H9 (cell line): ENCODE results near the gene OR10P1. TPM values are rescaled to one million over a fixed set of nuclear protein-coding genes. Genes with fewer than 3 reads are reported as not detected.

Experiments used
- DNase-seq: peaks from one replicate; pipeline ENCODE4 v3.0.0-alpha.2; 2017
- H2AFZ ChIP-seq: one replicate; pipeline ENCODE4 v1.6.1; 2013; ENCODE audit warnings: mild to moderate bottlenecking, low read length, control low read depth, moderate library complexity
- H2AK5ac ChIP-seq: 2 replicates; pipeline ENCODE4 v1.6.1; 2013; ENCODE audit warnings: low read length, control low read depth, mixed read lengths; ENCODE audit not compliant: insufficient read length
- H2BK120ac ChIP-seq: one replicate; pipeline ENCODE4 v1.6.1; 2013; ENCODE audit warnings: low read depth, mild to moderate bottlenecking, low read length, control low read depth, inconsistent platforms; ENCODE audit not compliant: poor library complexity, severe bottlenecking
- H2BK12ac ChIP-seq: 2 replicates; pipeline ENCODE4 v1.6.1; 2013; ENCODE audit warnings: low read length, control low read depth, mixed read lengths, low read depth; ENCODE audit not compliant: insufficient read length
- H2BK15ac ChIP-seq: 2 replicates; pipeline ENCODE4 v1.6.1; 2013; ENCODE audit warnings: low read depth, low read length, control low read depth
- H2BK20ac ChIP-seq: one replicate; pipeline ENCODE4 v1.6.1; 2013; ENCODE audit warnings: low read depth, mild to moderate bottlenecking, low read length, control low read depth, inconsistent platforms; ENCODE audit not compliant: poor library complexity, severe bottlenecking
- H2BK5ac ChIP-seq: 2 replicates; pipeline ENCODE4 v1.6.1; 2013; ENCODE audit warnings: low read length, control low read depth, mixed read lengths; ENCODE audit not compliant: insufficient read length
- H3K14ac ChIP-seq: 2 replicates; pipeline ENCODE4 v1.6.1; 2013; ENCODE audit warnings: low read length, control low read depth; ENCODE audit not compliant: insufficient read depth
- H3K18ac ChIP-seq: 2 replicates; pipeline ENCODE4 v1.6.1; 2013; ENCODE audit warnings: low read depth, mild to moderate bottlenecking, mixed read lengths, low read length, control low read depth; ENCODE audit not compliant: insufficient read length
- H3K23ac ChIP-seq: 2 replicates; pipeline ENCODE4 v1.6.1; 2013; ENCODE audit warnings: low read length, control low read depth, mixed read lengths, low read depth; ENCODE audit not compliant: insufficient read length
- H3K23me2 ChIP-seq: 2 replicates; pipeline ENCODE4 v1.6.1; 2013; ENCODE audit warnings: low read depth, mild to moderate bottlenecking, mixed read lengths, low read length, control low read depth; ENCODE audit not compliant: insufficient read length, poor library complexity, severe bottlenecking
- H3K27ac ChIP-seq: 2 replicates; pipeline ENCODE4 v1.5.1; 2013; ENCODE audit warnings: low read length, control low read depth, mixed read lengths, low read depth; ENCODE audit not compliant: insufficient read length
- H3K27me3 ChIP-seq: 2 replicates; pipeline ENCODE4 v1.6.1; 2013; ENCODE audit warnings: low read length, control low read depth, inconsistent platforms; ENCODE audit not compliant: insufficient read depth
- H3K4ac ChIP-seq: 2 replicates; pipeline ENCODE4 v1.6.1; 2013; ENCODE audit warnings: low read depth, mild to moderate bottlenecking, control low read depth, inconsistent platforms, low read length, moderate library complexity
- H3K4me1 ChIP-seq: 2 replicates; pipeline ENCODE4 v1.6.1; 2013; ENCODE audit warnings: low read length, control low read depth, inconsistent platforms; ENCODE audit not compliant: insufficient read depth
- H3K4me2 ChIP-seq: 2 replicates; pipeline ENCODE4 v1.6.1; 2013; ENCODE audit warnings: low read length, control low read depth, mixed read lengths; ENCODE audit not compliant: insufficient read length, insufficient read depth
- H3K56ac ChIP-seq: 2 replicates; pipeline ENCODE4 v1.6.1; 2013; ENCODE audit warnings: low read depth, mild to moderate bottlenecking, mixed read lengths, low read length, control low read depth; ENCODE audit not compliant: insufficient read length
- H3K79me1 ChIP-seq: 2 replicates; pipeline ENCODE4 v1.6.1; 2013; ENCODE audit warnings: low read depth, mild to moderate bottlenecking, moderate library complexity, low read length, control low read depth, inconsistent platforms; ENCODE audit not compliant: insufficient read depth, poor library complexity, severe bottlenecking
- H3K79me2 ChIP-seq: 2 replicates; pipeline ENCODE4 v1.6.1; 2013; ENCODE audit warnings: low read length, control low read depth, inconsistent platforms; ENCODE audit not compliant: insufficient read depth
- H3K9ac ChIP-seq: 2 replicates; pipeline ENCODE4 v1.6.1; 2013; ENCODE audit warnings: low read length, control low read depth, mixed read lengths; ENCODE audit not compliant: insufficient read length; ENCODE audit errors: extremely low read depth
- H3K9me3 ChIP-seq: one replicate; pipeline ENCODE4 v1.6.1; 2013; ENCODE audit warnings: low read depth, low read length, inconsistent platforms; ENCODE audit not compliant: control insufficient read depth
- H3T11ph ChIP-seq: one replicate; pipeline ENCODE4 v1.6.1; 2013; ENCODE audit warnings: mild to moderate bottlenecking, low read length, control low read depth, inconsistent platforms
- H4K20me1 ChIP-seq: one replicate; pipeline ENCODE4 v1.6.1; 2013; ENCODE audit not compliant: control insufficient read depth, insufficient read length, insufficient read depth
- H4K5ac ChIP-seq: 2 replicates; pipeline ENCODE4 v1.6.1; 2013; ENCODE audit warnings: low read depth, mild to moderate bottlenecking, mixed read lengths, low read length, control low read depth; ENCODE audit not compliant: insufficient read length
- H4K8ac ChIP-seq: replicated peaks from 2 replicates; pipeline ENCODE4 v1.6.1; 2013; ENCODE audit warnings: low read length, control low read depth, mixed read lengths, low read depth; ENCODE audit not compliant: insufficient read length
- H4K91ac ChIP-seq: 2 replicates; pipeline ENCODE4 v1.6.1; 2013; ENCODE audit warnings: low read depth, mild to moderate bottlenecking, moderate library complexity, mixed read lengths, low read length, control low read depth; ENCODE audit not compliant: insufficient read length
- H3K27ac Mint-ChIP-seq, 3 experiments: 2 replicates in 2 of 3; 3 replicates in 1 of 3; pipeline ENCODE4 v1.8.0; 2020 to 2021; ENCODE audit warnings: mixed read lengths in 3 of 3, mild to moderate bottlenecking in 1 of 3, moderate library complexity in 1 of 3
- H3K27me3 Mint-ChIP-seq: 2 replicates; pipeline ENCODE4 v1.8.0; 2021; ENCODE audit warnings: low read depth, mild to moderate bottlenecking, moderate library complexity, mixed read lengths
- H3K36me3 Mint-ChIP-seq, 3 experiments: 2 replicates in 2 of 3; 3 replicates in 1 of 3; pipeline ENCODE4 v1.8.0; 2020 to 2021; ENCODE audit warnings: low read depth in 3 of 3, mixed read lengths in 3 of 3; ENCODE audit not compliant: insufficient read depth in 1 of 3
- H3K4me1 Mint-ChIP-seq, 2 experiments: 2 replicates each; pipeline ENCODE4 v1.8.0; 2020; ENCODE audit warnings: mixed read lengths in 2 of 2
- H3K4me3 Mint-ChIP-seq, 2 experiments: 2 replicates in 1 of 2; 3 replicates in 1 of 2; pipeline ENCODE4 v1.8.0; 2020 to 2021; ENCODE audit warnings: mild to moderate bottlenecking in 2 of 2, mixed read lengths in 2 of 2, moderate library complexity in 1 of 2
- H3K9me3 Mint-ChIP-seq, 2 experiments: 2 replicates in 1 of 2; 3 replicates in 1 of 2; pipeline ENCODE4 v1.8.0; 2020; ENCODE audit warnings: mild to moderate bottlenecking in 2 of 2, mixed read lengths in 2 of 2, moderate library complexity in 1 of 2
- CTCF ChIP-seq: fragments of 200-600 bp; sonication (generic); conservative IDR thresholded peaks from 3 replicates; pipeline ENCODE4 v1.8.0; 2021; ENCODE audit warnings: antibody characterized with exemption, mild to moderate bottlenecking
- total RNA-seq: library from RNA; stranded (reverse); gene quantifications from 2 replicates; pipeline ENCODE4 v1.2.1, GENCODE V29; 2021

OR10P1 gene
- total RNA-seq, 1 experiment from 2014 or later: not detected

DNA sequence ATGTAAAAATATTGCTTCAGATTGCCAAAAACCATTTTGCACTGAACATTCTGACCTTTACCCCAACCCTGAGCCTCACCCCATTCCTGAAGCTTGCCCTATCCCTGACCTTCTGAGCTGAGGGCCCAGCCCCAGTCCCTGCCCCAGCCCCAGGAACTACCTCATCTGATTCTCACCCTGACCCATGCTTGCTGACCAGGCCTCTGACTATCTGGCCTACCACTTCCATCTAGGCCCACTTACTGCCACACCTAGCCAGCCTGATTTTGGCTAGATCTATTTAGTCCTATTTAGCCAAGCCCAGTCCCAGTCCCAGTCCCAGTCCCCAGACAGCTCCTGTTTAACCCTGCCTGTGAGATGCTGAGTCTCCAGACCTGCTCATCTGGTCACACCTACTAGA is 33.6 kb downstream of the OR10P1 start:
- H3K9me3 ChIP-seq: no peaks in the 10 kb centered on the region

More for the DNA sequence above, 33.6 kb downstream of the OR10P1 start:
- Mint-ChIP-seq H3K9me3 (no peaks in the 10 kb centered on the region), H3K27me3 (peaks cover 9% of the 10 kb centered on the region), H3K27ac (peak overlapping the region in 1 of 3 experiments; percentile 88; a peak in 1 of 7 replicates), H3K4me1 (peaks cover 0 to 3% of the 10 kb centered on the region in 2 experiments; a peak in 1 of 4 replicates), H3K4me3 (no peak overlapping the region), H3K36me3 (no peaks in the 10 kb centered on the region; a peak in 1 of 7 replicates)
- H2BK15ac ChIP-seq: no peak overlapping the region
- no peak for TF ChIP-seq CTCF
- H3K18ac ChIP-seq: no peak overlapping the region
- no peak overlapping the region for H2BK12ac ChIP-seq
- no peak overlapping the region for H2BK120ac ChIP-seq
- H3K27me3 ChIP-seq: no peaks in the 10 kb centered on the region
- H3K79me2 ChIP-seq: no peaks in the 10 kb centered on the region
- no peak overlapping the region for H2AFZ ChIP-seq
- H4K8ac ChIP-seq: no peak overlapping the region
- H3K79me1 ChIP-seq: no peaks in the 10 kb centered on the region
- no peak overlapping the region for H4K91ac ChIP-seq
- no peak overlapping the region for H3K23ac ChIP-seq
- H3K23me2 ChIP-seq: no peaks in the 10 kb centered on the region
- no peak overlapping the region for H2BK5ac ChIP-seq
- no peak overlapping the region for H2AK5ac ChIP-seq
- no peaks in the 10 kb centered on the region for H3K4me1 ChIP-seq
- H3K56ac ChIP-seq: no peak overlapping the region
- no peak overlapping the region for H3K27ac ChIP-seq
- no peak overlapping the region for H3T11ph ChIP-seq
- no peak overlapping the region for H3K4me2 ChIP-seq
- H2BK20ac ChIP-seq: no peak overlapping the region
- H3K14ac ChIP-seq: no peak overlapping the region
- no peaks in the 10 kb centered on the region for H4K20me1 ChIP-seq
- DNase-seq: peak; percentile 22
- no peak overlapping the region for H3K4ac ChIP-seq
- H4K5ac ChIP-seq: no peak overlapping the region
- no peak overlapping the region for H3K9ac ChIP-seq
